Parathyroid adenoma (tissue), 2 donors: Measurements from ENCODE around the gene SEMA6B.

Experiments
- H2AFZ ChIP-seq: fragments of 300-600 bp; sonication (generic); one replicate; pipeline ENCODE4 v1.7.0; 2017; ENCODE audit warnings: antibody characterized with exemption, mild to moderate bottlenecking
- H3K27ac ChIP-seq: fragments of 300-600 bp; sonication (generic); one replicate; pipeline ENCODE4 v1.7.0; 2017
- H3K27me3 ChIP-seq: fragments of 300-600 bp; sonication (generic); one replicate; pipeline ENCODE4 v1.7.0; 2017; ENCODE audit warnings: low read length; ENCODE audit not compliant: control insufficient read depth, insufficient read depth
- H3K36me3 ChIP-seq: fragments of 300-600 bp; sonication (generic); one replicate; pipeline ENCODE4 v1.7.0; 2017; ENCODE audit warnings: low read length; ENCODE audit not compliant: control insufficient read depth, insufficient read depth
- H3K4me1 ChIP-seq: fragments of 300-600 bp; sonication (generic); one replicate; pipeline ENCODE4 v1.7.0; 2017; ENCODE audit warnings: control low read depth
- H3K4me2 ChIP-seq: fragments of 300-600 bp; sonication (generic); one replicate; pipeline ENCODE4 v1.7.0; 2017; ENCODE audit warnings: low read length
- H3K4me3 ChIP-seq: fragments of 300-600 bp; sonication (generic); one replicate; pipeline ENCODE4 v1.7.0; 2017; ENCODE audit warnings: low read depth, low read length
- H3K79me2 ChIP-seq: fragments of 300-600 bp; sonication (generic); one replicate; pipeline ENCODE4 v1.7.0; 2017; ENCODE audit warnings: control low read depth
- H3K9ac ChIP-seq: fragments of 300-600 bp; sonication (generic); one replicate; pipeline ENCODE4 v1.7.0; 2017; ENCODE audit warnings: mild to moderate bottlenecking
- H3K9me3 ChIP-seq: fragments of 300-600 bp; sonication (generic); one replicate; pipeline ENCODE4 v1.7.0; 2017; ENCODE audit warnings: low read length; ENCODE audit not compliant: control insufficient read depth
- CTCF ChIP-seq: fragments of 300-600 bp; sonication (generic); IDR thresholded peaks from one replicate; pipeline ENCODE4 v1.7.0; 2017; ENCODE audit warnings: antibody characterized with exemption, mild to moderate bottlenecking
- donor health status: primary hyperparathyroidism.

SEMA6B gene

DNA sequence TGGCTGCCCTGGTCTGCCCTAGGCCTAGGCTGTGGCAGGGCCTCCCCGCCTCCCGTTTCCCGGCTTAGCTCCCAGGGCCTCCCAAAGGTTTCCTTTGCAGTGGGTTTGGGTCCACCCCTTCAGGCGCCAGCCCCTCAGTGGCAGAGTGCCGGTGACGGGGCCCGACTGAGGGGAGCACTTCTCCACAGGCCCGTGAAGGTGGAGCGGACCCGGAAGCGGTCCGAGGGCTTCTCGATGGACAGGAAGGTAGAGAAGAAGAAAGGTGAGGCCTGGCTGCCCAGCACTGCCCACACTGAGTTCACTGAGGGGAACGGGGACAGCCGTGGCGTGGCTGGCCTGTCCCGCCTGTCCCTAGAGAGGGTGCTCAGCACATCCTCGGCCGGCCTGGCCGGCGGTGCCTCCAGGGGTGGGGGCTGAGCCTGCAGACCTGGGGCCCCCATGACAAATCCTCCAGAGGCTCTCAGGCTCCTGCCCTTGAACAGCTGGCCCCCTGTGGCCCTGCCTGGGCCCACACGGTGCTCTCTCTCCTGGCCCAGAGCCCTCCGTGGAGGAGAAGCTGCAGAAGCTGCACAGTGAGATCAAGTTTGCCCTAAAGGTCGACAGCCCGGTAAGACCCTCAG, 61.6 kb downstream of the SEMA6B start:
- Histone ChIP-seq H3K4me2 (no peak overlapping the region), H3K4me1 (no peaks in the 10 kb centered on the region), H3K79me2 (no peaks in the 10 kb centered on the region), H3K4me3 (no peak overlapping the region), H3K27ac (no peak overlapping the region), H3K36me3 (no peaks in the 10 kb centered on the region), H3K9me3 (no peaks in the 10 kb centered on the region), H2AFZ (no peak overlapping the region), H3K27me3 (no peaks in the 10 kb centered on the region), H3K9ac (no peak overlapping the region)
- no peak for TF ChIP-seq CTCF

- Histone ChIP-seq H3K4me3 (no peak overlapping the region), H3K27ac (no peak overlapping the region), H2AFZ (no peak overlapping the region), H3K36me3 (no peaks in the 10 kb centered on the region), H3K4me1 (no peaks in the 10 kb centered on the region), H3K9me3 (no peaks in the 10 kb centered on the region), H3K79me2 (no peaks in the 10 kb centered on the region), H3K9ac (no peak overlapping the region), H3K4me2 (no peak overlapping the region), H3K27me3 (no peaks in the 10 kb centered on the region)
- TF ChIP-seq CTCF: no peak
These were observed 63.2 kb downstream of the SEMA6B start for GRCh38 chr19:4496304-4496703.

DNA sequence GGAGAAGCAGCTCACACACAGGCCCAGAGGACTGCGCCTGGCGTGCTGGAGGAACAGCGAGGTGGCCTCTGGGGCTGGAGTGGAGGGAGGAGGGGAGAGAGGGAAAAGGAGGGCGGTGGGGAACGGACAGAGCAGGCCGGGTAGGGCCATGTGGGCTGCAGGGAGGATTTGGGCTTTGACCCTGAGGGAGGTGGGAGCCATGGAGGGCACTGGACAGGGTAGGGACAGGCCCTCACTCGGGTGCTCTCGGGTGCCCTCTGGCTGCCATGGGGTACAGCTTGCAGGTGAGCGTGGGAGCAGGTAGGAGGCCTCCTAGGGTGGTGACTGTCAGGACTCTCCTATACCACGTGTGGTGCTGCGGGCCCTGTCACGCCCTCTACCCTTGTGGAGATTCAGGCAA, 64.0 kb downstream of the SEMA6B start:
- peaks cover under 1% of the 10 kb centered on the region for H3K79me2 ChIP-seq
- no peaks in the 10 kb centered on the region for H3K4me1 ChIP-seq
- no peaks in the 10 kb centered on the region for H3K27me3 ChIP-seq
- H3K9me3 ChIP-seq: no peaks in the 10 kb centered on the region
- H2AFZ ChIP-seq: no peak overlapping the region
- no peak overlapping the region for H3K4me3 ChIP-seq
- H3K36me3 ChIP-seq: no peaks in the 10 kb centered on the region
- peak; percentile 12 for TF ChIP-seq CTCF
- no peak overlapping the region for H3K4me2 ChIP-seq
- H3K9ac ChIP-seq: no peak overlapping the region
- H3K27ac ChIP-seq: no peak overlapping the region

- TF ChIP-seq CTCF: no peak
- Histone ChIP-seq H3K36me3 (no peaks in the 10 kb centered on the region), H3K4me1 (no peaks in the 10 kb centered on the region), H3K27ac (no peak overlapping the region), H3K9ac (no peak overlapping the region), H3K27me3 (no peaks in the 10 kb centered on the region), H2AFZ (no peak overlapping the region), H3K4me3 (no peak overlapping the region), H3K9me3 (no peaks in the 10 kb centered on the region), H3K4me2 (no peak overlapping the region), H3K79me2 (peaks cover 2% of the 10 kb centered on the region)
These were observed 64.8 kb downstream of the SEMA6B start for GRCh38 chr19:4494691-4495064.

DNA sequence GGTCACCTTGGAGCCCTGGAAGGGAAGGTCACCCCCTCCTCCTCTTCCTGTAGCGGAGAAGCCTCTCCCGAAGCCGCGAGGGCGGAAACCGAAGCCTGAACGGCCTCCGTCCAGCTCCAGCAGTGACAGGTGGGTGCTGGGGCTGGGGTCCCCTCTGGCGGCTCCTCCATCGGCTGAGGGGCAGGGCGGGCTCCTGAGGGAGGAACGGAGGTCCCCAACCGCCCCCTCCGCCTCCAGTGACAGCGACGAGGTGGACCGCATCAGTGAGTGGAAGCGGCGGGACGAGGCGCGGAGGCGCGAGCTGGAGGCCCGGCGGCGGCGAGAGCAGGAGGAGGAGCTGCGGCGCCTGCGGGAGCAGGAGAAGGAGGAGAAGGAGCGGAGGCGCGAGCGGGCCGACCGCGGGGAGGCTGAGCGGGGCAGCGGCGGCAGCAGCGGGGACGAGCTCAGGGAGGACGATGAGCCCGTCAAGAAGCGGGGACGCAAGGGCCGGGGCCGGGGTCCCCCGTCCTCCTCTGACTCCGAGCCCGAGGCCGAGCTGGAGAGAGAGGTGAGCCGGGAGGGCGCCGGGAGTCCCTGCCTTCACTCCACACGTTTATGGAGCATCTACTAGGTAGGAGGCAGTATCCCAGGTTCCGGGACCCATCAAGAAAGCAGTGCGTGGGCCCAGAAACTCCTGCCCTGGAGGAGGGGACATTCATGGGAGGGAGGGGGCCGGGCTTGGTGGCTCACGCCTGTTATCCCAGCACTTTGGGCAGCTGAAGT, 65.4 kb downstream of the SEMA6B start:
- no peaks in the 10 kb centered on the region for H3K36me3 ChIP-seq
- H3K79me2 ChIP-seq: peaks cover 2% of the 10 kb centered on the region
- H3K4me1 ChIP-seq: no peaks in the 10 kb centered on the region
- H3K4me3 ChIP-seq: no peak overlapping the region
- no peak overlapping the region for H2AFZ ChIP-seq
- H3K4me2 ChIP-seq: no peak overlapping the region
- no peaks in the 10 kb centered on the region for H3K9me3 ChIP-seq
- H3K27ac ChIP-seq: no peak overlapping the region
- H3K27me3 ChIP-seq: no peaks in the 10 kb centered on the region
- TF ChIP-seq CTCF: no peak
- no peak overlapping the region for H3K9ac ChIP-seq
